Thyroid gland (tissue), 4 donors: ENCODE measurements around the gene RRP8.

Experiments
- CTCF ChIP-seq, 6 experiments: fragments of 200-600 bp in 3 of 6; fragments of 450-650 bp in 3 of 6; sonication (generic) in 3 of 6; IDR thresholded peaks; one replicate each; pipeline ENCODE4 v1.5.1; 2016 to 2019; ENCODE audit warnings: antibody characterized with exemption in 6 of 6, mild to moderate bottlenecking in 2 of 6, inconsistent platforms in 1 of 6, moderate library complexity in 1 of 6
- POLR2A ChIP-seq, 2 donors: fragments of 450-650 bp; IDR thresholded peaks; one replicate each; pipeline ENCODE4 v1.6.1; 2017; ENCODE audit warnings: antibody characterized with exemption in 2 of 2, mild to moderate bottlenecking in 2 of 2, moderate library complexity in 1 of 2

GRCh38 chr11:6611963-6612212 lies 8.5 kb upstream of the RRP8 start:
- TF ChIP-seq CTCF (IDR thresholded peaks at IDR 0.05) (no peak), POLR2A (IDR thresholded peaks at IDR 0.05) (no peak)
